Measurements from ENCODE around the gene LCN6.

- TF ChIP-seq CTCF (IDR thresholded peaks at IDR 0.05) = no peak
- no peak for TF ChIP-seq POLR2A (IDR thresholded peaks at IDR 0.05)
Observed at GRCh38 chr9:136733611-136734010, 14.7 kb downstream of the LCN6 start.
